ENCODE results near the gene PLXNB2.

DNA sequence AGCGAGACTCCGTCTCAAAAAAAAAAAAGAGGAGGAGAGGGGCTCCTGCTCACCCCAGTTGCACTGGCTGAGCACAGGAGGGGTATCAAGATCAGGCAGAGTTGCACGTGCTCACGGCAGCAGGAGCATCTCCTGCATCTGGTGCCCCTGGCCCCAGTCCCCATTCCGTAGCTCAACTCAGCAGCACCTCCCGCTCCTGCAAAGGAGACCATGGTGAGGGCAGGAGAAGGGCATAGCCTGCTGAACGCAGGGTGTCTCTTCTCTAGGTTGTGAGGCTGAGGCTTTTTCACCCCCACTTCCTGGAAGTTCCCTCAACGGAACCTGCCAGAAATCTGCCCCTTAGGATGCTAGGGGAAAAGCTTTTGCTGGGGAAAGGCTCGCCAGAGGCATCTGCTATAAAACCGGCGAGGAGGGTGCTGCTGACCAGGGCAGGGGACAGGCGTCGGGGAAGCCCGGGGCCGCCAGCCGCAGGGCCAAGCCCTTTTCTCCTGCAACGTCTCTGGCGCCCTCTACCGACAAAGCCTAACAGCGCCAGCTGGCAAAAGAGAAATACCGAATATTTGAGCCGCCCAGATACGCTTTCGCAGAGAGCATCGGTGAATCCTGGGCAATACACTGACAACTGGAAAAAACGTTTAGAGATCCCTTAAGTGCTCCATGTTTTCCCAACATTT, 34.7 kb upstream of the PLXNB2 start:
- TF ChIP-seq, protein P1, sequence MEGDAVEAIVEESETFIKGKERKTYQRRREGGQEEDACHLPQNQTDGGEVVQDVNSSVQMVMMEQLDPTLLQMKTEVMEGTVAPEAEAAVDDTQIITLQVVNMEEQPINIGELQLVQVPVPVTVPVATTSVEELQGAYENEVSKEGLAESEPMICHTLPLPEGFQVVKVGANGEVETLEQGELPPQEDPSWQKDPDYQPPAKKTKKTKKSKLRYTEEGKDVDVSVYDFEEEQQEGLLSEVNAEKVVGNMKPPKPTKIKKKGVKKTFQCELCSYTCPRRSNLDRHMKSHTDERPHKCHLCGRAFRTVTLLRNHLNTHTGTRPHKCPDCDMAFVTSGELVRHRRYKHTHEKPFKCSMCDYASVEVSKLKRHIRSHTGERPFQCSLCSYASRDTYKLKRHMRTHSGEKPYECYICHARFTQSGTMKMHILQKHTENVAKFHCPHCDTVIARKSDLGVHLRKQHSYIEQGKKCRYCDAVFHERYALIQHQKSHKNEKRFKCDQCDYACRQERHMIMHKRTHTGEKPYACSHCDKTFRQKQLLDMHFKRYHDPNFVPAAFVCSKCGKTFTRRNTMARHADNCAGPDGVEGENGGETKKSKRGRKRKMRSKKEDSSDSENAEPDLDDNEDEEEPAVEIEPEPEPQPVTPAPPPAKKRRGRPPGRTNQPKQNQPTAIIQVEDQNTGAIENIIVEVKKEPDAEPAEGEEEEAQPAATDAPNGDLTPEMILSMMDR (IDR thresholded peaks at IDR 0.05; ENCODE audit: low read depth, low read length), result peak; percentile 75
- TF ChIP-seq EZH2phosphoT487 (IDR thresholded peaks at IDR 0.05; ENCODE audit: low read depth), result no peak

All from OCI-LY3 (cell line).